ENCODE data around the gene TSPAN2.

DNA sequence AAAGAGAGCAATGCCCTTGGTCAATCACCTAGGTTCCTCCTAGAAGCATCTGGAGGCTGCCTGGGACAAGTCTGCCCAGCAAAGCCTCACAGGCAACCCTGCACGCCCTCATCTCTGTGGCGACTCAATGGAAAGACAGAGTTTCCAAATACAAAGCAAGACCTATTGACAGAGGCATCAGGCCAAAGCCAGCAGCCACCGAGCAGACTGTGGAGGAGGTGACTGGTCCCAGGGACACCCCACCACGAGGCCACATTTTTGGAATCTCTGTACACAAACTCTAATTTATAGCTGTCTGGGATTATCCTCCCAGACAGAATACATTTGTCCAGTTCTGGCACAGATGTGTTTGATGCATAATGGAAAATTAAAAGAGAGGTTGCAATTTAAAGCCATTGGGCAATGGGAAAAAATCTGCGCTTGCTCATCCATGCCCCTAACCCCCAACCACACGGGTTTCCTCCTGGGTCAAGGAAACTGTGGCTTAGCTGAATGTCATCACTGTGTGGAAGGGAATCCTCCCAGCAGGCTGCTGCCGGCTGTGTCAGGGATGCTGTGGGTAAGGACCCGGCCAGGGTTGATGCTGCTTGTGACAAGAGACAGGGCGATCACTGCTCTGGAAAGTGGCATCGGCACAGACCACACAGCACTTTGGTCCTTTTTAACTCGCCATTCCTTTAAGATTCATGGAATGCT is 14.3 kb downstream of the TSPAN2 start:
- TF ChIP-seq POLR2A (IDR thresholded peaks at IDR 0.05): no peak
- TF ChIP-seq, protein P1, sequence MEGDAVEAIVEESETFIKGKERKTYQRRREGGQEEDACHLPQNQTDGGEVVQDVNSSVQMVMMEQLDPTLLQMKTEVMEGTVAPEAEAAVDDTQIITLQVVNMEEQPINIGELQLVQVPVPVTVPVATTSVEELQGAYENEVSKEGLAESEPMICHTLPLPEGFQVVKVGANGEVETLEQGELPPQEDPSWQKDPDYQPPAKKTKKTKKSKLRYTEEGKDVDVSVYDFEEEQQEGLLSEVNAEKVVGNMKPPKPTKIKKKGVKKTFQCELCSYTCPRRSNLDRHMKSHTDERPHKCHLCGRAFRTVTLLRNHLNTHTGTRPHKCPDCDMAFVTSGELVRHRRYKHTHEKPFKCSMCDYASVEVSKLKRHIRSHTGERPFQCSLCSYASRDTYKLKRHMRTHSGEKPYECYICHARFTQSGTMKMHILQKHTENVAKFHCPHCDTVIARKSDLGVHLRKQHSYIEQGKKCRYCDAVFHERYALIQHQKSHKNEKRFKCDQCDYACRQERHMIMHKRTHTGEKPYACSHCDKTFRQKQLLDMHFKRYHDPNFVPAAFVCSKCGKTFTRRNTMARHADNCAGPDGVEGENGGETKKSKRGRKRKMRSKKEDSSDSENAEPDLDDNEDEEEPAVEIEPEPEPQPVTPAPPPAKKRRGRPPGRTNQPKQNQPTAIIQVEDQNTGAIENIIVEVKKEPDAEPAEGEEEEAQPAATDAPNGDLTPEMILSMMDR (IDR thresholded peaks at IDR 0.05): no peak
